H1 (cell line): Measurements from ENCODE around the gene SLC17A5. TPM values are rescaled to one million over a fixed set of nuclear protein-coding genes. Genes with fewer than 3 reads are reported as not detected.

ENCODE experiments used
- CTCF ChIA-PET: fragments of 300-600 bp; sonication (Branson Sonifier 250); formaldehyde crosslinking; loops from one replicate; lab custom pipeline; 2021; ENCODE audit not compliant: partially characterized antibody; lab: Charles Lee
- POLR2A ChIA-PET: fragments of 300-600 bp; sonication (Branson Sonifier 250); formaldehyde crosslinking; loops from one replicate; lab custom pipeline; 2021; ENCODE audit warnings: inconsistent platforms; ENCODE audit not compliant: partially characterized antibody; lab: Charles Lee
- DNase-seq, 2 experiments: peaks; one replicate each; pipeline versions ENCODE4 v3.0.0 to v3.0.0-alpha.2; 2010 to 2022; ENCODE audit warnings: low spot score in 2 of 2, low read depth in 1 of 2, mixed read lengths in 1 of 2
- FAIRE-seq: peaks from 2 replicates; lab custom pipeline; 2011; peaks lifted over from hg19 to GRCh38; lab: Jason Lieb, UNC
- H2AFZ ChIP-seq: 2 replicates; pipeline ENCODE4 v1.8.1; 2012; ENCODE audit warnings: low read length, inconsistent platforms
- H2AK5ac ChIP-seq: 2 replicates; pipeline ENCODE4 v1.6.1; 2013; ENCODE audit warnings: low read depth, low read length
- H2BK120ac ChIP-seq: replicated peaks from 2 replicates; pipeline ENCODE3; 2013; ENCODE audit warnings: low read depth, low read length, inconsistent platforms
- H2BK12ac ChIP-seq: 2 replicates; pipeline ENCODE4 v1.6.1; 2013; ENCODE audit warnings: low read depth, low read length
- H2BK15ac ChIP-seq: 2 replicates; pipeline ENCODE4 v1.6.1; 2013; ENCODE audit warnings: low read length
- H2BK20ac ChIP-seq: 2 replicates; pipeline ENCODE4 v1.6.1; 2013; ENCODE audit warnings: low read length
- H2BK5ac ChIP-seq: 2 replicates; pipeline ENCODE4 v1.6.1; 2013; ENCODE audit warnings: low read depth, low read length
- H3K14ac ChIP-seq: 2 replicates; pipeline ENCODE4 v1.6.1; 2013; ENCODE audit warnings: inconsistent platforms; ENCODE audit not compliant: insufficient read length
- H3K18ac ChIP-seq: 2 replicates; pipeline ENCODE4 v1.6.1; 2013; ENCODE audit warnings: low read length; ENCODE audit errors: extremely low read depth
- H3K23ac ChIP-seq: 2 replicates; pipeline ENCODE4 v1.6.1; 2013; ENCODE audit warnings: inconsistent platforms; ENCODE audit not compliant: insufficient read length
- H3K23me2 ChIP-seq: 2 replicates; pipeline ENCODE4 v1.6.1; 2013; ENCODE audit warnings: low read depth, low read length
- H3K27ac ChIP-seq: 2 replicates; pipeline ENCODE4 v1.6.1; 2011; ENCODE audit warnings: low read depth, low read length, inconsistent platforms
- H3K27me3 ChIP-seq, 4 experiments: replicated peaks in 1 of 4; 1 replicate in 1 of 4; 2 replicates in 3 of 4; pipeline versions ENCODE4 v1.6.1 to v1.8.1; 2011 to 2013; ENCODE audit warnings: low read length in 3 of 4, mild to moderate bottlenecking in 3 of 4, inconsistent platforms in 2 of 4, mixed read lengths in 2 of 4, moderate library complexity in 1 of 4; ENCODE audit not compliant: control insufficient read depth in 3 of 4, insufficient read depth in 3 of 4; ENCODE audit errors: extremely low read depth in 1 of 4
- H3K36me3 ChIP-seq, 4 experiments: 2 replicates each; pipeline versions ENCODE4 v1.6.1 to v1.8.1; 2011 to 2013; ENCODE audit warnings: mild to moderate bottlenecking in 4 of 4, low read length in 3 of 4, moderate library complexity in 2 of 4, control low read depth in 1 of 4, inconsistent platforms in 1 of 4; ENCODE audit not compliant: insufficient read depth in 4 of 4, control insufficient read depth in 2 of 4
- H3K4ac ChIP-seq: replicated peaks from 2 replicates; pipeline ENCODE3; 2013; ENCODE audit warnings: low read length, low read depth, mixed read lengths, inconsistent platforms; ENCODE audit not compliant: insufficient read length
- H3K4me1 ChIP-seq, 4 experiments: replicated peaks in 1 of 4; 1 replicate in 1 of 4; 2 replicates in 3 of 4; pipeline versions ENCODE4 v1.6.1 to v1.8.1; 2011 to 2013; ENCODE audit warnings: low read length in 3 of 4, inconsistent platforms in 2 of 4, mixed read lengths in 1 of 4; ENCODE audit not compliant: insufficient read depth in 4 of 4, control insufficient read depth in 3 of 4
- H3K4me2 ChIP-seq, 2 experiments: 2 replicates each; pipeline versions ENCODE4 v1.6.1 to v1.8.1; 2011 to 2013; ENCODE audit warnings: low read depth in 2 of 2, low read length in 2 of 2, control low read depth in 1 of 2, inconsistent platforms in 1 of 2, mild to moderate bottlenecking in 1 of 2; ENCODE audit not compliant: insufficient read depth in 1 of 2
- H3K4me3 ChIP-seq, 4 experiments: fragments of 200-600, 300-600 bp in 1 of 4; sonication (generic), shearing (Covaris generic), sonication (Bioruptor Twin) in 1 of 4; 2 replicates each; pipeline versions ENCODE4 v1.5.1 to v1.8.1; 2011 to 2016; ENCODE audit warnings: low read length in 4 of 4, low read depth in 3 of 4, control low read depth in 2 of 4, inconsistent platforms in 2 of 4, mild to moderate bottlenecking in 2 of 4, mixed read lengths in 1 of 4, moderate library complexity in 1 of 4; ENCODE audit not compliant: insufficient read depth in 2 of 4; ENCODE audit errors: extremely low read depth in 1 of 4
- H3K56ac ChIP-seq: replicated peaks from 2 replicates; pipeline ENCODE3; 2013; ENCODE audit warnings: low read depth, mild to moderate bottlenecking, mixed read lengths, low read length, inconsistent platforms; ENCODE audit not compliant: insufficient read length
- H3K79me1 ChIP-seq: 2 replicates; pipeline ENCODE4 v1.6.1; 2013; ENCODE audit warnings: low read depth, low read length, control low read depth
- H3K79me2 ChIP-seq, 2 experiments: 2 replicates each; pipeline versions ENCODE4 v1.6.1 to v1.8.1; 2012 to 2013; ENCODE audit warnings: low read length in 2 of 2, mild to moderate bottlenecking in 2 of 2, inconsistent platforms in 1 of 2; ENCODE audit not compliant: insufficient read depth in 2 of 2, control insufficient read depth in 1 of 2
- H3K9ac ChIP-seq, 4 experiments: replicated peaks in 1 of 4; 1 replicate in 1 of 4; 2 replicates in 3 of 4; pipeline versions ENCODE4 v1.6.1 to v1.8.1; 2011 to 2013; ENCODE audit warnings: low read depth in 3 of 4, low read length in 3 of 4, control low read depth in 2 of 4, mild to moderate bottlenecking in 2 of 4, moderate library complexity in 2 of 4, inconsistent platforms in 1 of 4; ENCODE audit errors: extremely low read depth in 1 of 4
- H3K9me3 ChIP-seq, 2 experiments: 2 replicates each; pipeline versions ENCODE4 v1.6.1 to v1.8.1; 2012 to 2013; ENCODE audit warnings: mild to moderate bottlenecking in 2 of 2, moderate library complexity in 2 of 2, control low read depth in 1 of 2, inconsistent platforms in 1 of 2, low read depth in 1 of 2, low read length in 1 of 2, mixed read lengths in 1 of 2; ENCODE audit not compliant: insufficient read depth in 2 of 2
- H4K20me1 ChIP-seq, 2 experiments: replicated peaks in 1 of 2; 2 replicates each; pipeline versions ENCODE3 to v1.8.1; 2011 to 2013; ENCODE audit warnings: inconsistent platforms in 2 of 2, low read length in 2 of 2, mild to moderate bottlenecking in 1 of 2; ENCODE audit not compliant: insufficient read depth in 2 of 2, control insufficient read depth in 1 of 2
- H4K5ac ChIP-seq: 2 replicates; pipeline ENCODE4 v1.6.1; 2013; ENCODE audit warnings: low read length, low read depth, mixed read lengths, inconsistent platforms; ENCODE audit not compliant: insufficient read length
- H4K8ac ChIP-seq: 2 replicates; pipeline ENCODE4 v1.8.0; 2013; ENCODE audit warnings: mild to moderate bottlenecking, moderate library complexity, low read length, inconsistent platforms; ENCODE audit not compliant: insufficient read depth; ENCODE audit errors: extremely low read depth
- H4K91ac ChIP-seq: replicated peaks from 2 replicates; pipeline ENCODE3; 2013; ENCODE audit warnings: low read length, mixed read lengths, inconsistent platforms; ENCODE audit not compliant: insufficient read length
- BCL11A ChIP-seq, 2 experiments: IDR thresholded peaks; one replicate each; pipeline ENCODE4 v1.6.1; 2011; ENCODE audit warnings: low read depth in 2 of 2, low read length in 2 of 2, mild to moderate bottlenecking in 2 of 2
- CEBPB ChIP-seq: IDR thresholded peaks from 2 replicates; pipeline ENCODE4 v1.6.1; 2012; ENCODE audit warnings: low read depth, low read length
- EZH2 ChIP-seq: fragments of 200-600 bp; sonication (generic); IDR thresholded peaks from 2 replicates; pipeline ENCODE4 v1.7.1; 2012; ENCODE audit warnings: low read depth, mild to moderate bottlenecking, moderate library complexity, low read length, inconsistent platforms; ENCODE audit not compliant: severe bottlenecking
- GTF2F1 ChIP-seq: IDR thresholded peaks from 2 replicates; pipeline ENCODE4 v1.6.1; 2012; ENCODE audit warnings: low read depth, low read length, improper control_type of control experiment, borderline replicate concordance
- HDAC2 ChIP-seq, 2 experiments: fragments of 300-600 bp in 1 of 2; sonication (generic) in 1 of 2; IDR thresholded peaks; 2 replicates each; pipeline ENCODE4 v1.6.1; 2011 to 2012; ENCODE audit warnings: low read depth in 2 of 2, low read length in 2 of 2, mild to moderate bottlenecking in 2 of 2, moderate library complexity in 2 of 2, borderline replicate concordance in 1 of 2, inconsistent platforms in 1 of 2
- KDM1A ChIP-seq: fragments of 200-600, 300-600 bp; sonication (generic); IDR thresholded peaks from 2 replicates; pipeline ENCODE4 v1.7.1; 2016; ENCODE audit warnings: mild to moderate bottlenecking, low read length, borderline replicate concordance
- KDM5A ChIP-seq: fragments of 200-600 bp; IDR thresholded peaks from 2 replicates; pipeline ENCODE4 v1.7.1; 2012; ENCODE audit warnings: mild to moderate bottlenecking, low read length, inconsistent platforms, mixed read lengths
- NRF1 ChIP-seq: IDR thresholded peaks from 2 replicates; pipeline ENCODE4 v1.6.1; 2011; ENCODE audit warnings: mild to moderate bottlenecking, low read depth, low read length, improper control_type of control experiment
- POLR2AphosphoS5 ChIP-seq: IDR thresholded peaks from 2 replicates; pipeline ENCODE4 v1.6.1; 2011; ENCODE audit warnings: low read depth, low read length
- RXRA ChIP-seq: IDR thresholded peaks from 2 replicates; pipeline ENCODE4 v1.6.1; 2011; ENCODE audit warnings: low read depth, mild to moderate bottlenecking, low read length, moderate library complexity; ENCODE audit not compliant: insufficient read depth
- TAF7 ChIP-seq: optimal IDR thresholded peaks from 2 replicates; pipeline ENCODE3; 2011; ENCODE audit warnings: low read depth, mild to moderate bottlenecking, inconsistent platforms, low read length, moderate library complexity, borderline replicate concordance
- TEAD4 ChIP-seq: IDR thresholded peaks from 2 replicates; pipeline ENCODE4 v1.6.1; 2012; ENCODE audit warnings: low read depth, low read length, inconsistent platforms, mixed read lengths
- ZNF274 ChIP-seq: IDR thresholded peaks from 2 replicates; pipeline ENCODE4 v1.7.0; 2012; ENCODE audit warnings: low read length, borderline replicate concordance; ENCODE audit errors: extremely low read depth
- WGBS, 2 experiments: shearing (Covaris generic) in 1 of 2; methylation state at CpG; one replicate each; pipeline versions ENCODE4 v1.1.6 to v1.1.7; 2013 to 2015; ENCODE audit warnings: low lambda C conversion rate in 2 of 2, mixed read lengths in 2 of 2, inconsistent platforms in 1 of 2, low coverage in 1 of 2, missing lambda C conversion rate in 1 of 2; ENCODE audit not compliant: insufficient replicate concordance in 2 of 2, insufficient coverage in 1 of 2, insufficient read length in 1 of 2; ENCODE audit errors: extremely low coverage in 1 of 2, missing lambda C conversion rate in 1 of 2; 5-methylcytosine and 5-hydroxymethylcytosine counted together
- polyA plus RNA-seq, 7 experiments: library from polyadenylated mRNA; depleted of rRNA in 3 of 7; stranded (reverse) in 5 of 7; unstranded in 2 of 7; fragments of >200 nt in 5 of 7; fragments of 200-250 nt in 2 of 7; gene quantifications; 1 replicate in 5 of 7; 2 replicates in 1 of 7; 4 replicates in 1 of 7; pipeline versions ENCODE4 v1.2.1 to v1.2.3, GENCODE V29; 2011 to 2013; ENCODE audit warnings: missing spikeins in 2 of 7, mixed read lengths in 2 of 7
- total RNA-seq: library from RNA; stranded (reverse); fragmentation: NEBNext Ultra II Directional; extraction: Animal tissue kit (Norgen Biotek cat#: 25700); gene quantifications from 2 replicates; pipeline ENCODE4 v1.2.1, GENCODE V29; 2021

SLC17A5 gene
- total and polyA plus RNA-seq, 2 of the 8 experiments (the other 6 are each of a cell fraction or from before 2014, with no cell fraction given), result 11.0 to 11.9 TPM

GRCh38 chr6:73566954-73567591 is 86.7 kb downstream of the SLC17A5 start:
- no peak for FAIRE-seq
- no peak for DNase-seq
- Histone ChIP-seq H3K79me2 (no peaks in the 10 kb centered on the region), H2BK15ac (peak overlapping the region; percentile 83; the same call in 1 of the 2 replicates), H3K9me3 (no peaks in the 10 kb centered on the region), H3K4ac (no peak overlapping the region), H3K79me1 (no peaks in the 10 kb centered on the region), H3K27ac (no peak overlapping the region), H2BK5ac (peak overlapping the region; percentile 94), H2AK5ac (peak overlapping the region; percentile 93), H3K56ac (no peak overlapping the region), H3K14ac (no peak overlapping the region), H3K27me3 (no peaks in the 10 kb centered on the region), H2BK120ac (peak overlapping the region; percentile 71), H3K9ac (no peak overlapping the region), H2AFZ (no peak overlapping the region), H3K4me2 (no peak overlapping the region), H2BK20ac (peak overlapping the region; percentile 98), H3K4me3 (no peak overlapping the region), H4K5ac (no peak overlapping the region), H2BK12ac (peak overlapping the region; percentile 95), H3K36me3 (no peaks in the 10 kb centered on the region), H3K23ac (no peak overlapping the region), H3K18ac (peak overlapping the region; percentile 89), H3K4me1 (peaks cover 3 to 14% (median 10%) of the 10 kb centered on the region in 4 experiments; a peak in 5 of 7 replicates), H4K8ac (no peak overlapping the region), H3K23me2 (no peaks in the 10 kb centered on the region), H4K91ac (peak overlapping the region; percentile 84), H4K20me1 (no peaks in the 10 kb centered on the region)
- 87% methylated on average over 8 of the region's 8 CpGs; no CpG with 5 or more reads in 1 of the 2 experiments for WGBS, 2 experiments
- CTCF ChIA-PET, result interaction anchor here (1.0 to 2.1 kb wide), 5 partner anchors 9 to 45 kb away, joined by 3 to 6 read pairs (median 3); no protein-coding TSS in a partner anchor
- POLR2A ChIA-PET, result interaction anchor here (0.8 to 45.0 kb wide), 8 partner anchors 8 to 45 kb away, joined by 3 to 1482 read pairs (median 8); partner anchors contain the start of gene EEF1A1
- TF ChIP-seq ZNF274, result no peak
- no peak for TF ChIP-seq KDM5A
- peak; percentile 77 for TF ChIP-seq CEBPB
- TF ChIP-seq KDM1A, result no peak
- TF ChIP-seq GTF2F1, result no peak
- no peak for TF ChIP-seq POLR2AphosphoS5
- TF ChIP-seq HDAC2 (IDR thresholded peaks at IDR 0.05; ENCODE audit: borderline replicate concordance in 1 of 2, low read depth in 2 of 2, low read length in 2 of 2), result no peak
- no peak for TF ChIP-seq TAF7
- TF ChIP-seq TEAD4, result no peak
- TF ChIP-seq RXRA, result no peak
- TF ChIP-seq BCL11A (IDR thresholded peaks at IDR 0.05; ENCODE audit: low read depth in 2 of 2, low read length in 2 of 2), result no peak
- no peak for TF ChIP-seq EZH2
- no peak for TF ChIP-seq NRF1
